ENCODE results near the gene FBLN5. TPM values are rescaled to one million over a fixed set of nuclear protein-coding genes. Genes with fewer than 3 reads are reported as not detected.

FBLN5 gene
- total RNA-seq, 1 experiment from 2014 or later: not detected

GRCh38 chr14:91971188-91971778 is 23.8 kb upstream of the FBLN5 start:
- no peak overlapping the region for H2AFZ ChIP-seq
- ChIA-PET CTCF (no interaction called here), POLR2A (ENCODE audit: unreplicated experiment) (no interaction called here)
- no peak for DNase-seq
- H3K4me2 ChIP-seq: no peak overlapping the region
- H3K79me2 ChIP-seq (ENCODE audit: low read depth): no peaks in the 10 kb centered on the region
- no peaks in the 10 kb centered on the region for H3K9me2 ChIP-seq (ENCODE audit: insufficient read depth)
- no peaks in the 10 kb centered on the region for H3F3A ChIP-seq (ENCODE audit: insufficient read depth, low read depth)
- no peak overlapping the region for H3K4me3 ChIP-seq
- TF ChIP-seq CTCF (conservative IDR thresholded peaks at IDR 0.05) (no peak), EZH2 (IDR thresholded peaks at IDR 0.05; ENCODE audit: low read depth) (no peak)
- H3K27ac ChIP-seq: no peak overlapping the region
- BruUV-seq (replicated peaks): no TSS peak
- no peaks in the 10 kb centered on the region for H4K20me1 ChIP-seq (ENCODE audit: insufficient read depth)
- intact Hi-C loops (cut with micrococcal nuclease; ENCODE audit: unreplicated experiment): no loop called here
- H3K27me3 ChIP-seq (ENCODE audit: insufficient read depth, low read depth): no peaks in the 10 kb centered on the region
- H3K36me3 ChIP-seq (ENCODE audit: low read depth): no peaks in the 10 kb centered on the region
- no peaks in the 10 kb centered on the region for H3K9me3 ChIP-seq (ENCODE audit: insufficient read depth, low read depth)
- no peaks in the 10 kb centered on the region for H3K4me1 ChIP-seq (replicated peaks; ENCODE audit: insufficient read depth)

GRCh38 chr14:91968280-91968679 is 20.8 kb upstream of the FBLN5 start:
- Histone ChIP-seq H3K79me2 (ENCODE audit: low read depth) (no peaks in the 10 kb centered on the region), H3K4me3 (no peak overlapping the region), H3K9me3 (ENCODE audit: insufficient read depth, low read depth) (no peaks in the 10 kb centered on the region), H3K4me1 (replicated peaks; ENCODE audit: insufficient read depth) (no peaks in the 10 kb centered on the region), H3K36me3 (ENCODE audit: low read depth) (no peaks in the 10 kb centered on the region), H2AFZ (no peak overlapping the region), H4K20me1 (ENCODE audit: insufficient read depth) (no peaks in the 10 kb centered on the region), H3K4me2 (no peak overlapping the region), H3F3A (ENCODE audit: insufficient read depth, low read depth) (no peaks in the 10 kb centered on the region), H3K27me3 (ENCODE audit: insufficient read depth, low read depth) (no peaks in the 10 kb centered on the region), H3K27ac (no peak overlapping the region), H3K9me2 (ENCODE audit: insufficient read depth) (no peaks in the 10 kb centered on the region)
- intact Hi-C loops (cut with micrococcal nuclease; ENCODE audit: unreplicated experiment): no loop called here
- no peak for DNase-seq
- no TSS peak for BruUV-seq (replicated peaks)
- no peak for TF ChIP-seq CTCF (conservative IDR thresholded peaks at IDR 0.05)
- CTCF ChIA-PET: no interaction called here
- POLR2A ChIA-PET (ENCODE audit: unreplicated experiment): no interaction called here

- intact Hi-C loops (cut with micrococcal nuclease; ENCODE audit: unreplicated experiment): no loop called here
- Histone ChIP-seq H3K79me2 (ENCODE audit: low read depth) (no peaks in the 10 kb centered on the region), H3K36me3 (ENCODE audit: low read depth) (no peaks in the 10 kb centered on the region), H3K27ac (no peak overlapping the region), H3K27me3 (ENCODE audit: insufficient read depth, low read depth) (no peaks in the 10 kb centered on the region), H3K9me3 (ENCODE audit: insufficient read depth, low read depth) (no peaks in the 10 kb centered on the region), H3F3A (ENCODE audit: insufficient read depth, low read depth) (no peaks in the 10 kb centered on the region), H3K4me1 (replicated peaks; ENCODE audit: insufficient read depth) (no peaks in the 10 kb centered on the region), H4K20me1 (ENCODE audit: insufficient read depth) (no peaks in the 10 kb centered on the region), H3K4me3 (no peak overlapping the region), H3K4me2 (no peak overlapping the region), H2AFZ (no peak overlapping the region), H3K9me2 (ENCODE audit: insufficient read depth) (no peaks in the 10 kb centered on the region)
- no TSS peak for BruUV-seq (replicated peaks)
- POLR2A ChIA-PET (ENCODE audit: unreplicated experiment): no interaction called here
- no peak for TF ChIP-seq EZH2 (IDR thresholded peaks at IDR 0.05; ENCODE audit: low read depth)
- DNase-seq: no peak
- CTCF ChIA-PET: no interaction called here
These were observed 17.2 kb upstream of the FBLN5 start for GRCh38 chr14:91964724-91965123.

- H3K4me1 ChIP-seq (replicated peaks; ENCODE audit: insufficient read depth): no peaks in the 10 kb centered on the region
- no peaks in the 10 kb centered on the region for H3K36me3 ChIP-seq (ENCODE audit: low read depth)
- H3K27me3 ChIP-seq (ENCODE audit: insufficient read depth, low read depth): no peaks in the 10 kb centered on the region
- no peak overlapping the region for H3K4me2 ChIP-seq
- no peaks in the 10 kb centered on the region for H4K20me1 ChIP-seq (ENCODE audit: insufficient read depth)
- BruUV-seq (replicated peaks): no TSS peak
- no peak overlapping the region for H3K27ac ChIP-seq
- CTCF ChIA-PET: no interaction called here
- TF ChIP-seq CTCF (conservative IDR thresholded peaks at IDR 0.05) (no peak), EZH2 (IDR thresholded peaks at IDR 0.05; ENCODE audit: low read depth) (no peak)
- DNase-seq: no peak
- H3K9me3 ChIP-seq (ENCODE audit: insufficient read depth, low read depth): no peaks in the 10 kb centered on the region
- no peaks in the 10 kb centered on the region for H3F3A ChIP-seq (ENCODE audit: insufficient read depth, low read depth)
- intact Hi-C loops (cut with micrococcal nuclease; ENCODE audit: unreplicated experiment): no loop called here
- no peak overlapping the region for H3K4me3 ChIP-seq
- no peak overlapping the region for H2AFZ ChIP-seq
- no peaks in the 10 kb centered on the region for H3K9me2 ChIP-seq (ENCODE audit: insufficient read depth)
- no peaks in the 10 kb centered on the region for H3K79me2 ChIP-seq (ENCODE audit: low read depth)
- POLR2A ChIA-PET (ENCODE audit: unreplicated experiment): no interaction called here
These were observed 16.5 kb upstream of the FBLN5 start for GRCh38 chr14:91964011-91964410.

Measured in PC-9 (cell line).